ENCODE results near the gene ENOX2. TPM values are rescaled to one million over a fixed set of nuclear protein-coding genes. Genes with fewer than 3 reads are reported as not detected.

ENOX2 gene
- total and polyA plus RNA-seq, 2 donors = 7.4 to 7.8 TPM

GRCh38 chrX:130874751-130875150 lies 28.3 kb downstream of the ENOX2 start:
- 95% methylated on average over 2 of the region's 2 CpGs for WGBS
- no peaks in the 10 kb centered on the region for H3K9me3 ChIP-seq (ENCODE audit: control insufficient read depth in 2 of 2, insufficient read depth in 1 of 2, low read length in 1 of 2)
- no peaks in the 10 kb centered on the region for H3K27me3 ChIP-seq (ENCODE audit: control insufficient read depth in 2 of 2, insufficient read depth in 1 of 2, low read length in 1 of 2)
- H3K36me3 ChIP-seq (ENCODE audit: control insufficient read depth in 2 of 2, insufficient read depth in 2 of 2, low read length in 1 of 2) = no peaks in the 10 kb centered on the region
- no peaks in the 10 kb centered on the region for H3K4me1 ChIP-seq (ENCODE audit: control insufficient read depth in 2 of 2, insufficient read depth in 2 of 2, low read length in 2 of 2)
- no peak overlapping the region for H3K4me3 ChIP-seq (ENCODE audit: low read length in 2 of 2)
- H3K27ac ChIP-seq (ENCODE audit: low read depth in 1 of 2, low read length in 1 of 2) = no peak overlapping the region
- DNase-seq (ENCODE audit: low read depth in 6 of 9, low spot score in 9 of 9) = no peak

- 97% methylated on average over 3 of the region's 3 CpGs for WGBS
- no peaks in the 10 kb centered on the region for H3K9me3 ChIP-seq (ENCODE audit: control insufficient read depth in 2 of 2, insufficient read depth in 1 of 2, low read length in 1 of 2)
- no peak for DNase-seq (ENCODE audit: low read depth in 6 of 9, low spot score in 9 of 9)
- no peak overlapping the region for H3K27ac ChIP-seq (ENCODE audit: low read depth in 1 of 2, low read length in 1 of 2)
- no peaks in the 10 kb centered on the region for H3K4me1 ChIP-seq (ENCODE audit: control insufficient read depth in 2 of 2, insufficient read depth in 2 of 2, low read length in 2 of 2)
- no peaks in the 10 kb centered on the region for H3K36me3 ChIP-seq (ENCODE audit: control insufficient read depth in 2 of 2, insufficient read depth in 2 of 2, low read length in 1 of 2)
- no peaks in the 10 kb centered on the region for H3K27me3 ChIP-seq (ENCODE audit: control insufficient read depth in 2 of 2, insufficient read depth in 1 of 2, low read length in 1 of 2)
- no peak overlapping the region for H3K4me3 ChIP-seq (ENCODE audit: low read length in 2 of 2)
These were observed 33.8 kb downstream of the ENOX2 start for GRCh38 chrX:130869239-130869638.

- H3K27me3 ChIP-seq (ENCODE audit: control insufficient read depth in 2 of 2, insufficient read depth in 1 of 2, low read length in 1 of 2) = no peaks in the 10 kb centered on the region
- WGBS = 95% methylated on average over 1 of the region's 1 CpG
- H3K9me3 ChIP-seq (ENCODE audit: control insufficient read depth in 2 of 2, insufficient read depth in 1 of 2, low read length in 1 of 2) = no peaks in the 10 kb centered on the region
- H3K4me1 ChIP-seq (ENCODE audit: control insufficient read depth in 2 of 2, insufficient read depth in 2 of 2, low read length in 2 of 2) = no peaks in the 10 kb centered on the region
- no peak overlapping the region for H3K27ac ChIP-seq (ENCODE audit: low read depth in 1 of 2, low read length in 1 of 2)
- H3K4me3 ChIP-seq (ENCODE audit: low read length in 2 of 2) = no peak overlapping the region
- no peaks in the 10 kb centered on the region for H3K36me3 ChIP-seq (ENCODE audit: control insufficient read depth in 2 of 2, insufficient read depth in 2 of 2, low read length in 1 of 2)
- DNase-seq (ENCODE audit: low read depth in 6 of 9, low spot score in 9 of 9) = no peak
These were observed 41.5 kb downstream of the ENOX2 start for GRCh38 chrX:130861462-130861861.

- Histone ChIP-seq H3K27me3 (ENCODE audit: control insufficient read depth in 2 of 2, insufficient read depth in 1 of 2, low read length in 1 of 2) (no peaks in the 10 kb centered on the region), H3K27ac (ENCODE audit: low read depth in 1 of 2, low read length in 1 of 2) (no peak overlapping the region), H3K4me1 (ENCODE audit: control insufficient read depth in 2 of 2, insufficient read depth in 2 of 2, low read length in 2 of 2) (no peaks in the 10 kb centered on the region), H3K4me3 (ENCODE audit: low read length in 2 of 2) (no peak overlapping the region), H3K36me3 (ENCODE audit: control insufficient read depth in 2 of 2, insufficient read depth in 2 of 2, low read length in 1 of 2) (no peaks in the 10 kb centered on the region), H3K9me3 (ENCODE audit: control insufficient read depth in 2 of 2, insufficient read depth in 1 of 2, low read length in 1 of 2) (no peaks in the 10 kb centered on the region)
- no peak for DNase-seq (ENCODE audit: low read depth in 6 of 9, low spot score in 9 of 9)
- 100% methylated on average over 1 of the region's 1 CpG for WGBS
These were observed 45.8 kb downstream of the ENOX2 start for GRCh38 chrX:130857207-130857606.

- no peaks in the 10 kb centered on the region for H3K4me1 ChIP-seq (ENCODE audit: control insufficient read depth in 2 of 2, insufficient read depth in 2 of 2, low read length in 2 of 2)
- no peaks in the 10 kb centered on the region for H3K9me3 ChIP-seq (ENCODE audit: control insufficient read depth in 2 of 2, insufficient read depth in 1 of 2, low read length in 1 of 2)
- WGBS = 96% methylated on average over 3 of the region's 3 CpGs
- H3K27me3 ChIP-seq (ENCODE audit: control insufficient read depth in 2 of 2, insufficient read depth in 1 of 2, low read length in 1 of 2) = no peaks in the 10 kb centered on the region
- H3K27ac ChIP-seq (ENCODE audit: low read depth in 1 of 2, low read length in 1 of 2) = no peak overlapping the region
- no peak for DNase-seq (ENCODE audit: low read depth in 6 of 9, low spot score in 9 of 9)
- H3K36me3 ChIP-seq (ENCODE audit: control insufficient read depth in 2 of 2, insufficient read depth in 2 of 2, low read length in 1 of 2) = no peaks in the 10 kb centered on the region
- no peak overlapping the region for H3K4me3 ChIP-seq (ENCODE audit: low read length in 2 of 2)
These were observed 51.4 kb downstream of the ENOX2 start for GRCh38 chrX:130851569-130851968.

- Histone ChIP-seq H3K27me3 (ENCODE audit: control insufficient read depth in 2 of 2, insufficient read depth in 1 of 2, low read length in 1 of 2) (no peaks in the 10 kb centered on the region), H3K4me1 (ENCODE audit: control insufficient read depth in 2 of 2, insufficient read depth in 2 of 2, low read length in 2 of 2) (no peaks in the 10 kb centered on the region), H3K36me3 (ENCODE audit: control insufficient read depth in 2 of 2, insufficient read depth in 2 of 2, low read length in 1 of 2) (no peaks in the 10 kb centered on the region), H3K4me3 (ENCODE audit: low read length in 2 of 2) (no peak overlapping the region), H3K27ac (ENCODE audit: low read depth in 1 of 2, low read length in 1 of 2) (no peak overlapping the region), H3K9me3 (ENCODE audit: control insufficient read depth in 2 of 2, insufficient read depth in 1 of 2, low read length in 1 of 2) (no peaks in the 10 kb centered on the region)
- 86% methylated on average over 2 of the region's 2 CpGs for WGBS
- no peak for DNase-seq (ENCODE audit: low read depth in 6 of 9, low spot score in 9 of 9)
These were observed 54.2 kb downstream of the ENOX2 start for GRCh38 chrX:130848763-130849162.

- WGBS = 97% methylated on average over 2 of the region's 2 CpGs
- no peak overlapping the region for H3K27ac ChIP-seq (ENCODE audit: low read depth in 1 of 2, low read length in 1 of 2)
- H3K4me3 ChIP-seq (ENCODE audit: low read length in 2 of 2) = no peak overlapping the region
- H3K4me1 ChIP-seq (ENCODE audit: control insufficient read depth in 2 of 2, insufficient read depth in 2 of 2, low read length in 2 of 2) = no peaks in the 10 kb centered on the region
- no peak for DNase-seq (ENCODE audit: low read depth in 6 of 9, low spot score in 9 of 9)
- no peaks in the 10 kb centered on the region for H3K27me3 ChIP-seq (ENCODE audit: control insufficient read depth in 2 of 2, insufficient read depth in 1 of 2, low read length in 1 of 2)
- H3K9me3 ChIP-seq (ENCODE audit: control insufficient read depth in 2 of 2, insufficient read depth in 1 of 2, low read length in 1 of 2) = no peaks in the 10 kb centered on the region
- H3K36me3 ChIP-seq (ENCODE audit: control insufficient read depth in 2 of 2, insufficient read depth in 2 of 2, low read length in 1 of 2) = no peaks in the 10 kb centered on the region
These were observed 56.3 kb downstream of the ENOX2 start for GRCh38 chrX:130846746-130847145.

GRCh38 chrX:130841776-130842175 lies 61.2 kb downstream of the ENOX2 start:
- no peaks in the 10 kb centered on the region for H3K4me1 ChIP-seq (ENCODE audit: control insufficient read depth in 2 of 2, insufficient read depth in 2 of 2, low read length in 2 of 2)
- no peak overlapping the region for H3K27ac ChIP-seq (ENCODE audit: low read depth in 1 of 2, low read length in 1 of 2)
- H3K4me3 ChIP-seq (ENCODE audit: low read length in 2 of 2) = no peak overlapping the region
- H3K9me3 ChIP-seq (ENCODE audit: control insufficient read depth in 2 of 2, insufficient read depth in 1 of 2, low read length in 1 of 2) = no peaks in the 10 kb centered on the region
- no peaks in the 10 kb centered on the region for H3K27me3 ChIP-seq (ENCODE audit: control insufficient read depth in 2 of 2, insufficient read depth in 1 of 2, low read length in 1 of 2)
- 99% methylated on average over 3 of the region's 3 CpGs for WGBS
- DNase-seq (ENCODE audit: low read depth in 6 of 9, low spot score in 9 of 9) = no peak
- no peaks in the 10 kb centered on the region for H3K36me3 ChIP-seq (ENCODE audit: control insufficient read depth in 2 of 2, insufficient read depth in 2 of 2, low read length in 1 of 2)

GRCh38 chrX:130840345-130840744 lies 62.7 kb downstream of the ENOX2 start:
- Histone ChIP-seq H3K4me3 (ENCODE audit: low read length in 2 of 2) (no peak overlapping the region), H3K36me3 (ENCODE audit: control insufficient read depth in 2 of 2, insufficient read depth in 2 of 2, low read length in 1 of 2) (no peaks in the 10 kb centered on the region), H3K27ac (ENCODE audit: low read depth in 1 of 2, low read length in 1 of 2) (no peak overlapping the region), H3K4me1 (ENCODE audit: control insufficient read depth in 2 of 2, insufficient read depth in 2 of 2, low read length in 2 of 2) (no peaks in the 10 kb centered on the region), H3K9me3 (ENCODE audit: control insufficient read depth in 2 of 2, insufficient read depth in 1 of 2, low read length in 1 of 2) (no peaks in the 10 kb centered on the region), H3K27me3 (ENCODE audit: control insufficient read depth in 2 of 2, insufficient read depth in 1 of 2, low read length in 1 of 2) (no peaks in the 10 kb centered on the region)
- 94% methylated on average over 2 of the region's 2 CpGs for WGBS
- DNase-seq (ENCODE audit: low read depth in 6 of 9, low spot score in 9 of 9) = no peak

GRCh38 chrX:130836447-130836846 lies 66.6 kb downstream of the ENOX2 start:
- Histone ChIP-seq H3K4me1 (ENCODE audit: control insufficient read depth in 2 of 2, insufficient read depth in 2 of 2, low read length in 2 of 2) (no peaks in the 10 kb centered on the region), H3K27me3 (ENCODE audit: control insufficient read depth in 2 of 2, insufficient read depth in 1 of 2, low read length in 1 of 2) (no peaks in the 10 kb centered on the region), H3K36me3 (ENCODE audit: control insufficient read depth in 2 of 2, insufficient read depth in 2 of 2, low read length in 1 of 2) (no peaks in the 10 kb centered on the region), H3K27ac (ENCODE audit: low read depth in 1 of 2, low read length in 1 of 2) (no peak overlapping the region), H3K9me3 (ENCODE audit: control insufficient read depth in 2 of 2, insufficient read depth in 1 of 2, low read length in 1 of 2) (no peaks in the 10 kb centered on the region), H3K4me3 (ENCODE audit: low read length in 2 of 2) (no peak overlapping the region)
- peak in 1 of 9 donors; percentile 13 for DNase-seq (ENCODE audit: low read depth in 6 of 9, low spot score in 9 of 9)
- 59% methylated on average over 2 of the region's 2 CpGs for WGBS

Measured in thymus (tissue), 11 donors.